NCI-H69 (cell line): Measurements from ENCODE around the gene KHDRBS2.

Experiments
- DNase-seq: peaks from one replicate; lab custom pipeline; 2025; lab: John Stamatoyannopoulos, UW

The KHDRBS2 gene

GRCh38 chr6:62175195-62175594, 110.8 kb downstream of the KHDRBS2 start:
- no peak for DNase-seq

- DNase-seq, result no peak
These were observed 111.5 kb downstream of the KHDRBS2 start for GRCh38 chr6:62174548-62174947.

GRCh38 chr6:62167736-62168135, 118.3 kb downstream of the KHDRBS2 start:
- DNase-seq, result no peak

GRCh38 chr6:62162858-62163257, 123.2 kb downstream of the KHDRBS2 start:
- no peak for DNase-seq

- DNase-seq, result no peak
These were observed 133.2 kb downstream of the KHDRBS2 start for GRCh38 chr6:62152796-62153195.

GRCh38 chr6:62150048-62150663, 135.9 kb downstream of the KHDRBS2 start:
- peak; percentile 40 for DNase-seq

GRCh38 chr6:62146954-62147853, 138.8 kb downstream of the KHDRBS2 start:
- DNase-seq, result no peak

- DNase-seq, result no peak
These were observed 156.9 kb downstream of the KHDRBS2 start for GRCh38 chr6:62129127-62129526.

GRCh38 chr6:62119401-62119800, 166.6 kb downstream of the KHDRBS2 start:
- DNase-seq, result no peak

- no peak for DNase-seq
These were observed 182.7 kb downstream of the KHDRBS2 start for GRCh38 chr6:62103186-62103859.

GRCh38 chr6:62102387-62102786, 183.6 kb downstream of the KHDRBS2 start:
- no peak for DNase-seq

GRCh38 chr6:62090442-62091229, 195.4 kb downstream of the KHDRBS2 start:
- DNase-seq, result no peak

- DNase-seq, result no peak
These were observed 196.2 kb downstream of the KHDRBS2 start for GRCh38 chr6:62089781-62090180.

GRCh38 chr6:62086047-62086446, 200.0 kb downstream of the KHDRBS2 start:
- DNase-seq, result no peak

- DNase-seq, result no peak
These were observed 210.2 kb downstream of the KHDRBS2 start for GRCh38 chr6:62075869-62076268.

GRCh38 chr6:62059901-62060300, 226.1 kb downstream of the KHDRBS2 start:
- no peak for DNase-seq

GRCh38 chr6:62057300-62057699, 228.7 kb downstream of the KHDRBS2 start:
- DNase-seq, result no peak

- DNase-seq, result no peak
These were observed 240.5 kb downstream of the KHDRBS2 start for GRCh38 chr6:62045502-62045901.

GRCh38 chr6:62043084-62043483, 242.9 kb downstream of the KHDRBS2 start:
- no peak for DNase-seq

GRCh38 chr6:62042429-62042828, 243.6 kb downstream of the KHDRBS2 start:
- no peak for DNase-seq

GRCh38 chr6:62039605-62040004, 246.4 kb downstream of the KHDRBS2 start:
- no peak for DNase-seq

GRCh38 chr6:62037445-62037844, 248.6 kb downstream of the KHDRBS2 start:
- no peak for DNase-seq
